NCI-H1092 treated with DMSO at 0.1 percent for 48 hours (cell line): ENCODE measurements around the gene FCHSD2.
"Not testable (repeated sequence)": the region's sequence is repeated elsewhere in the genome, so short reads cannot be mapped to it uniquely, and the experiment has no call there.

Experiments used
- DNase-seq: peaks from one replicate; lab custom pipeline; 2025; lab: John Stamatoyannopoulos, UW

The FCHSD2 gene

GRCh38 chr11:73009972-73010371 lies 132.1 kb downstream of the FCHSD2 start:
- no peak for DNase-seq

- DNase-seq, result no peak
Observed at GRCh38 chr11:73004088-73004487, 138.0 kb downstream of the FCHSD2 start.

GRCh38 chr11:73003088-73003487 lies 139.0 kb downstream of the FCHSD2 start:
- no peak for DNase-seq

- no peak for DNase-seq
Observed at GRCh38 chr11:73002214-73002613, 139.9 kb downstream of the FCHSD2 start.

DNA sequence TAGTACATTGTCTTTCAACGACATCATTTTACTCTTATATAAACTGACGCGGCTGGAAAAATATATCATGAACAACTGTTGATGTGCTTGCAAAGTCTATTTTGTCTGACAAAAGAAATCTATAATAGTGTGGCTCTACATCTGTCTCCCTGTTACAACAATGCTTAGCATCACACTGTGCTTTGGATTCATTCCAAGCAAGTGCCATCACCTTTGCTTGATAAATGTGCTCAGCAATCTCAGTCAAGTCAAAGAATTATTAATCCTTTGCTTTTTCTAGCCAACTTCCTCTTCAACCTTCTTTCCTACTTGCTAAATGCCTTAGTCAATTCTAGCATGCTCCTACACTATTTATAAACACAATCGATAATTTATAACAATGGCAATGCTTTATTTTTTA lies 140.5 kb downstream of the FCHSD2 start:
- peak; percentile 31 for DNase-seq

GRCh38 chr11:72998676-72999075 lies 143.4 kb downstream of the FCHSD2 start:
- DNase-seq, result peak; percentile 5

DNA sequence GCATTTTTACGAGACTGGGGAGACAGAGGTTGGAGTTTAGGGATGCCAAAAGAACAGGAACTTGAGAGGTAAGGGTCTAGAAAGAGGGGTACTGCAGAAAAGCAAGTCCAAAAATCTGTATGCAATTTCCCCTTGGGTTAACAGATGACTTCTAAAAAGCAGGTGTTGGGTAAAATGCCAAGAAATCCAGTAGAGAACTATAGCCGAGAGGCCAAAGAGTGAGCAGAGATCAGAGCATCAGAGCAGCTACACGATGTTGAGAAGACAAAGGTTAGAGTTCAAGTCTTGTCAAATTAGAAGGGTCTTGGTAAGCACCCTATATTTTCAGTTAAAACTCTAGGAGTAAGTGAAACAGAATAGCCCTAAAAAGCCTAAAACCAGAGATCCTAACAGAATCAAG lies 145.2 kb downstream of the FCHSD2 start:
- DNase-seq, result no peak

- DNase-seq, result no peak
Observed at GRCh38 chr11:72989727-72990126, 152.4 kb downstream of the FCHSD2 start.

- no peak for DNase-seq
Observed at GRCh38 chr11:72988821-72989220, 153.3 kb downstream of the FCHSD2 start.

- DNase-seq, result no peak
Observed at GRCh38 chr11:72985645-72986044, 156.5 kb downstream of the FCHSD2 start.

DNA sequence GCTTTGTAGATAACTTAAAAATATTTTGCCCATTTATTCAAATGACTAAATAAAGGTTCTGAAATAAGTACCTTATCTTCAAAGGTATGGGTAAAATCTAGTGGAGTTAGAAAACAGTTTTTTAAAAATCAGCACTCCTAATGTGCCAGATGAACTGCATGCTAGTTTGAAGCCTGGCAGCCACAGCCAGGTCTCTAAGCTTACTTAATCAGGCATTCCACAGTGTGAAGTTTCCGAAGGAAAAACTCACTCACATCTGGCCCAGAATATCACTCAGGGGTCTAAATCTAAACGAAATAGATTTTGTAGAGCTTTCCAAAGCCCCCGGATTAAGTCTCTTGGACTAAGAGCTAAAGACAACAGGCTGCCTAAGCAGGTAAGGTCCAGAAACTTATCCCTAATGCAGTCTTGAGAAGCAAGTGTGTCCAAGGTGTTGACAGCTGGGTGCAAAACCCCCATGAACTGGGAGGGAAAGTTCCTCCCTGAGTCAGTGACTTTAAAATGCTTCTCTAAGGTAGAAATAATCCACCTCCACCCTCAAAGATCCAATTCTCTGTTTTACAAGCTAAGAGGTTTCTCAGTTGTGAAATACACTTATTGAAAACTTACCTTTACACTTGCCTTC lies 157.6 kb downstream of the FCHSD2 start:
- DNase-seq, result no peak

- no peak for DNase-seq
Observed at GRCh38 chr11:72983560-72983959, 158.6 kb downstream of the FCHSD2 start.

DNA sequence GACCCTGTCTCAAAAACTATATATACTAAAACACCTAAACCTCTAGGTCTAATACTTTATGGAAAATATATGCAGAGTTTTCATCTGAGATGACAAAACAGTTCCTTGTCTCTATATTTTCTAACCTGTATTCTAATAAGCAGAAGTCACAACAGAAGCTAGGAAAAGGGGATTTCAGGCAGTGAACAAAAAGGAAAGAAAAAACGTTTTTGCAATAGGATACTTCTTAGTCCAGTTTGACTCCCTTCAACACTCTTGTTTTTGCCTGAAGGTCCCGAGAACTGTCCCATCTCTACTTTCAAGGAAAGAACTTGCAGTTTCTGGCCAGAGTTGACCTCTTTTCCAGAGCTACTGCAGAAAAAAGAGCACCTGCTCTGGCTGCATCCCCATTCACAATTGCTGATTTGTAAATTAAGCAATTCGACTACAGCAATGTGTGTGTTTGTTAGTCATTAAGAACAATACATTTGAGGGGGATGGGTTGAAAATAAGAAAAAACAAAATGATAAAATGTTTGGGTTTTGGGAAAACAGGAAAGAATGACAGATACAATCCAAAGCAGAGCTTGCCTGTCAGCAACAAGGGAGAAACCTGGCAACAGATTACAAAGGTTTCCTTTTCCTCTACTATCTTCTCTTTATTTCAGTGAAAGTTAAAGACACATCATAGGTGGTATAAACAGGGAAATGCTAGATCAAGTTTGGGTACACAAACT lies 160.0 kb downstream of the FCHSD2 start:
- no peak for DNase-seq

DNA sequence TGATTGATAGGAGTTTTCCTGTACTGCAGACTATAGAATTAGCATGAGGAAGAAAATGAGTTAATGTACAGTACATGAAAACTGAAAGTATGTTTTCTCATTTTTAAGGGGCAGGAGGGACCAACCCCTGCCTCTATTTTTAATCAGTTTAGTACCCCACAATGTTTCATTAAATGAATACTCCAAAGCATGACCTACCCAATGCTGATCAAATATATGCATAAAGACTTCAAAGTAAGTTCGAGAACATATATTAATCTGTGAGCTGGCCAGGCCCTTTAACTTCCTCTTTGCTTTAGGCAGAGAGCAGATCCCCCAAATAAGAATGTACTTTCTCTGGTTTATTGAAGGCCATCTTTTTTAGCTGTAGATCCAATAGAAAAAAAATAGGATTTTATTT lies 161.0 kb downstream of the FCHSD2 start:
- DNase-seq, result no peak

DNA sequence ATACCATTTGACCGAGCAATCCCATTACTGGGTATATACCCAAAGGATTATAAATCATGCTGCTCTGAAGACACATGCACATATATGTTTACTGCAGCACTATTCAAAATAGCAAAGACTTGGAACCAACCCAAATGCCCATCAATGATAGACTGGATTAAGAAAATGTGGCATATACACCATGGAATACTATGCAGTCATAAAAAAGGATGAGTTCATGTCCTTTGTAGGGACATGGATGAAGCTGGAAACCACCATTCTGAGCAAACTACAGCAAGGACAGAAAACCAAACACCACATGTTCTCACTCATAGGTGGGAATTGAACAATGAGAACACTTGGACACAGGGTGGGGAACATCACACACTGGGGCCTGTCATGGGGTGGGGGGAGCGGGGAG lies 164.3 kb downstream of the FCHSD2 start:
- not testable (repeated sequence) for DNase-seq

GRCh38 chr11:72976522-72976892 lies 165.6 kb downstream of the FCHSD2 start:
- not testable (repeated sequence) for DNase-seq

DNA sequence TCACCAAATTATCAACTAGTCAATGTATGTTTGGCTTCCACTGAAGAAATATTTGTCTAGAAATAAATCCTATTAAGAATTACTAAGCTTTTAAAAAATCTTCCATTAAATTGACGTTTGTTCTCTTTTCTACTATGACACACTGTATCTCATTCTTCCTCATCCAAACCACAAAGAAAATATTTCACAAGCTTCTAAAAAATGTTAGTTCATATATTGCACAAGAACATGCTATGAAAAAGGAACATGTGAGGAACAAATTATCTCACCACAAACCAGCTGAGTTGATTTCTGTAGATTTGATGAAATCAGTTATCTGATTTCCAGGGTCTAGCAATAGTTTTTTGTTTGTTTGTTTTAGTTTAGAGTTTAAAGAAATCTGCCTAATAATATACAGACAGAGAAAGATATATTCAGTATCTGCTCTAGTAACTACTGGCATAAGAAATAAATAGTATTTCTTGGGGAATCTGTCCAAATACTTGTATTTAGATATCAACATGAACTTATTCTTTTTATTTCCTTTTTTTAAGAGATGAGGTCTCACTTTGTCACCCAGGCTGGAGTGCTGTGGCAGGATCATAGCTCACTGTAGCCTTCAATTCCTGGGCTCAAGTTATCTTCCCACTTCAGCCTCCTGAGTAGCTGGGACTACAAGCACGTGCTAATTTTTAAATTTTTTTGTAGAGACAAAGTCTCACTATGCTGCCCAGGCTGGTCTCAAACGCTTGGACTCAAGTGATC lies 166.2 kb downstream of the FCHSD2 start:
- DNase-seq, result no peak

DNA sequence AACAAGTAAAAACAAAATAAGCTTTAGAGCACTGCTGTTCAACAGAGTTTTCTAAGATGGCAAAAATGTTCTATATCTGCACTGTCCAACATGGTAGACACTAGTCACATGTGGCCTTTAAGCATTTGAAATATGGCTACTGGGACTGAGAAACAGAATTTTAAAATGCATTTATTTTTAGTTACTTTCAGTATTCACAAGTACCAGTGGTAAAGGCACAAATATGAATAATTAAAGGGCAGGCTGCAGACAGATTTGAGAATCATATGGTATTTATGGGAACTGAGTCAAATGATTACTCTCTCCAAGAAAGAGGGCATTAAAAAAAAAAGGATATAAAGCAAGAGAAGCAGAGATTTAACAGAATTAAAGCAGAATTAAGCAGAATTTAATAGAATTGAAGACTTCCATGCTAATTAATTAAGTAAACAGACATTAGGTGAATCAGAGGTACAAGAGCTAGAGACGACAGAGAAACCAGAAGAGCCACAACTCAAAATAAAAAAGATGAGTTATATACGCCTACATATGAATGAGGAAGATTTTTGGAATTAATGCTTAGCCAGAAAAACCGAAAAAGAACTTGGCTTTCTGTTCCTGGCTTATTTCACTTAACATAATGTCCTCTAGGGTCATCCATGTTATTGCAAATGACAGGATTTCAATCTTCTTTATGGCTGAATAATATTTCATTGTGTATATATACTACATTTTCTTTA lies 167.5 kb downstream of the FCHSD2 start:
- DNase-seq, result no peak

GRCh38 chr11:72972496-72973128 lies 169.5 kb downstream of the FCHSD2 start:
- DNase-seq, result no peak

DNA sequence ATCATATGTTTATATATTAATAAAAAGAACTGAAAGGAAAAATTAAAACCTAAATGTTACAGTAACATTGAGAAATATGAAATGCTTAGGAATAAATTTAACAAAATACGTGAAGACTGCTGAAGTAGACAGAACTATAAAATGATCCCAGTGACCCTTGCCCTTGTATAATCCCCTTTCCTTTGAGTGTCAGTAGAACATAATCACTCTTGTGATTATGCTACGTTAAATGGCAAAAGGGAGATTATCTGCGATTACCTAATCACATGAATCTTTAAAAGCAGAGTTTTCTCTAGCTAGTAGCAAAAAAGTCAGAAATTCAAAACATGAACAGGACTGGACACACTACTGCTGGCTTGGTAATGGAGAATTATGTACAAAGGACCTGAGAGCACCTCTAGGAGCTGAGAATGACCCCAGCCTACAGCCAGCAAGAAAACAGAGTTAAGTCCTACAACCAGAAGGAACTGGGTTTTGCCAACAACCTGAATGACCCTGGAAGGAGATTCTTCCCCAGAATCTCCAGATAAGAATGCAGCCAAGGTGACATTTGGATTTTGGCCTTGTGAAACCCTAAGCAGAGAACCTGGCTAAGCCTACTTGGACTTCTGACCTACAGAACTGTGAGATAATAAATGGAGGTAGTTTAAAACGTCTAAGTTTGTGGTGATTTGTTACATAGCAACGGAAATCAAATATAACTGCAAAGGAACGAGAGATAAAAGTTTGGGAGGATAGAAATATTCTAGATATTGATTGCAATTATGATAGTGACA lies 170.7 kb downstream of the FCHSD2 start:
- DNase-seq, result no peak

DNA sequence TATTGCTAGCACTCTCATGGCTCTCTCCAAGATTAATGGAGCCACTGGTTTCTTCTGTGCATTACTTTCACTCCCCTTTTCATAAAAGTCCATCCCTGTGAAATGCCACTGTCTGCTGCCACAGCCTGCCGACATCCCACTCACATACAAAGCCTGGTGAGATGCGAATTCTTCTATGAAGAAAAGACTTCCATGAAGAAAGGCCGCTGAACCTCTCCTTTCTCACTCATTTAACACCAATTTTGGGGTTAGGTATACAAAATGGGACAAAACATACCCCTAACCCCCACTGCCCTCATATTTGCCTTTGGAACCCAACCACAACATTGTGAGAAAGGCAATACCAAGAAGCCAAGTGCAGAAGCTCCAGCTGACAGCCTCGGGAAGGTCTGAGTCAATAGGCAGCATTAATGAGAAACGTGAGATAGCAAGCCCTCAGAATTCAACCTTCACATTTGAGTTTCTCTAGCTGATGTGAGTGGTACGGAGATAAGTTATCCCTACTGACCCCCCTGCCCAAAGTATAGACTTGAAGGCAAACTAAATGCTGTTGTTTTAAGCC lies 171.5 kb downstream of the FCHSD2 start:
- DNase-seq, result no peak
